Endothelial cell of hepatic sinusoid (primary cell): Measurements from ENCODE around the gene NCAM2.
"Not testable (repeated sequence)": the region's sequence is repeated elsewhere in the genome, so short reads cannot be mapped to it uniquely, and the experiment has no call there.

Source experiments
- in situ Hi-C: cut with HindIII; loops from 2 replicates; pipeline ENCODE4 v1.10.0; 2017; ENCODE audit warnings: low sequenced_read_pairs

The NCAM2 gene

GRCh38 chr21:21404261-21404660 lies 406.1 kb downstream of the NCAM2 start:
- in situ Hi-C loops: not testable (repeated sequence)

- in situ Hi-C loops: no loop called here
Observed at GRCh38 chr21:21406921-21407320, 408.7 kb downstream of the NCAM2 start.

- in situ Hi-C loops: no loop called here
Observed at GRCh38 chr21:21412096-21412495, 413.9 kb downstream of the NCAM2 start.

- in situ Hi-C loops: no loop called here
Observed at GRCh38 chr21:21415741-21416140, 417.5 kb downstream of the NCAM2 start.

GRCh38 chr21:21434944-21435343 lies 436.7 kb downstream of the NCAM2 start:
- in situ Hi-C loops: no loop called here

GRCh38 chr21:21436012-21436534 lies 437.9 kb downstream of the NCAM2 start:
- in situ Hi-C loops: no loop called here

GRCh38 chr21:21439761-21440160 lies 441.6 kb downstream of the NCAM2 start:
- in situ Hi-C loops: no loop called here

- in situ Hi-C loops: no loop called here
Observed at GRCh38 chr21:21457077-21457476, 458.9 kb downstream of the NCAM2 start.

GRCh38 chr21:21458124-21458631 lies 460.0 kb downstream of the NCAM2 start:
- in situ Hi-C loops: no loop called here

- in situ Hi-C loops: no loop called here
Observed at GRCh38 chr21:21460979-21461378, 462.8 kb downstream of the NCAM2 start.

GRCh38 chr21:21463456-21463855 lies 465.2 kb downstream of the NCAM2 start:
- in situ Hi-C loops: no loop called here

- in situ Hi-C loops: no loop called here
Observed at GRCh38 chr21:21464684-21465083, 466.5 kb downstream of the NCAM2 start.

- in situ Hi-C loops: no loop called here
Observed at GRCh38 chr21:21466752-21467151, 468.5 kb downstream of the NCAM2 start.

GRCh38 chr21:21468003-21468402 lies 469.8 kb downstream of the NCAM2 start:
- in situ Hi-C loops: no loop called here

GRCh38 chr21:21481239-21481638 lies 483.0 kb downstream of the NCAM2 start:
- in situ Hi-C loops: no loop called here

- in situ Hi-C loops: no loop called here
Observed at GRCh38 chr21:21508859-21509258, 510.6 kb downstream of the NCAM2 start.

- in situ Hi-C loops: no loop called here
Observed at GRCh38 chr21:21530680-21531079, 532.5 kb downstream of the NCAM2 start.

- in situ Hi-C loops: no loop called here
Observed at GRCh38 chr21:21547368-21547953, 549.3 kb downstream of the NCAM2 start.

GRCh38 chr21:21559285-21560045 lies 561.3 kb downstream of the NCAM2 start:
- in situ Hi-C loops: no loop called here
